Raji (cell line): ENCODE measurements around the gene NMT1.

Experiments used
- POLR2A ChIP-seq: IDR thresholded peaks from 2 replicates; pipeline ENCODE4 v1.6.1; 2011; ENCODE audit warnings: low read depth, low read length, control low read depth; ENCODE audit not compliant: insufficient read depth

NMT1 gene

DNA sequence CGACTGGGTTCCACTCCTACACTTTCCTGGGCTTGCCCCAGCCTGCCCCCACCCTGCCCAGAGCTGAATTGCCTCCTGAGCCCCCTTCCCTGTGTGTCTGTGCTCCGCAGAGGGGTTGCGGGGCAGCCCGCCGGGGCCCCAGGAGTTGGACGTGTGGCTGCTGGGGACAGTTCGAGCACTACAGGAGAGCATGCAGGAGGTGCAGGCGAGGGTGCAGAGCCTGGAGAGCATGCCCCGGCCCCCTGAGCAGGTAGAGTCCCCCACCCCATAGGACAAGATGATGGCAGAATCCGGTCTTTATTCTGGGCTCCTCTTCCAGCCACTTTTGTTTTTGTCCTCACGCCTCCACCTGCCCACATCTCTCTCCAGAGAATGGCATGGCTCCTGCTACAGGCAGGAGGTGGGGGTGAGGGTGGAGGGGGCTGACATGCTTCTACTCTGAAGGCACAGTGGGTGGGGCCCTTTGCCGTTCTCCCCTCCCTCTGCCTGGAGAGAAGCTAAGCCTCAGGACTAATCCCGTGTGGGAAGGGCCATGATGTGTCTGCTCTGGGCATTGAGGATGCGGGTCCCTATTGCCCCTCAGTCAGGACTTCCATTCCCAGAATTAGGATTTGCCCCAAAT is 77.9 kb downstream of the NMT1 start:
- TF ChIP-seq POLR2A = no peak

DNA sequence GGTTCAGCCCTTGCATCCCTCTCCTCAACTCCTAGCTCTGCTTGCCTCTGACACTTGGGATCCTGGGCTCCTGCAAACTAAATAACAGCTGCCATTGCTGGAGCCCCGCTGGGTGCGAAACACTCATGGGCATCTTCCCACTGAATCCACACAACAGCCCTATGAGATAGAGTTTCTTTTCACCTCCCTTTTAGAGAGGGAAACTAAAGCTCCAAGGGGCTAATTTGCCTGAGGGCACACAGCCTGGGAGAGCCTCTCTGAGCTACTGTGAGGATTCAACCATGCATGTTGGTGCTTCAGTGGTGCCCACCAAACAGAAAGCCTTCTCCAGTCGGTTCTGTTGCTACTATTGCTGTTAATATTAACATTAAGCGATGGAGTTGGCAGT is 78.4 kb downstream of the NMT1 start:
- no peak for TF ChIP-seq POLR2A

DNA sequence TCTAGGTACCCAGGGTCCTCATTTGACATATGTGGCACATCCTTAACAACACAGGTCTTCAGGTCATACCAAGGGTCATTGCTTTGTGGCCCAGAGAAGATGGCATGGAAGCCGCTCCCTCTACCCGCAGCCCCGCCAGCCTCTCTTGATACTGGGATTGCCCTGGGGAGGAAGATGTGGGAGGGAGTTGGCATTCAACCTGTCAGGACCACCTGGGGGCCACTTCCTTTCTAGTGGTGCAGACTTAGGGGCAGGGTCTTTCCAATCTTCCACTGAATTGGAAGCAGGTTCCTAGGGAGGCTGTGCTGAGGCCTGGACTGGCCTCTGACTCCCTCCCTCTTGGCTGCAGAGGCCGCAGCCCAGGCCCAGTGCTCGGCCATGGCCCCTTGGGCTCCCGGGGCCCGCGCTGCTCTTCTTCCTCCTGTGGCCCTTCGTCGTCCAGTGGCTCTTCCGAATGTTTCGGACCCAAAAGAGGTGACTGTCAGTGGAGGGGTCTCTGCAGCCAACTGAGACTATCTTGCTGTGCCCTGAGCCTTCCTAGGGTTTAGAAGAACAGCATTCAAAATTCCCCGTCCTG is 82.1 kb downstream of the NMT1 start:
- no peak for TF ChIP-seq POLR2A

DNA sequence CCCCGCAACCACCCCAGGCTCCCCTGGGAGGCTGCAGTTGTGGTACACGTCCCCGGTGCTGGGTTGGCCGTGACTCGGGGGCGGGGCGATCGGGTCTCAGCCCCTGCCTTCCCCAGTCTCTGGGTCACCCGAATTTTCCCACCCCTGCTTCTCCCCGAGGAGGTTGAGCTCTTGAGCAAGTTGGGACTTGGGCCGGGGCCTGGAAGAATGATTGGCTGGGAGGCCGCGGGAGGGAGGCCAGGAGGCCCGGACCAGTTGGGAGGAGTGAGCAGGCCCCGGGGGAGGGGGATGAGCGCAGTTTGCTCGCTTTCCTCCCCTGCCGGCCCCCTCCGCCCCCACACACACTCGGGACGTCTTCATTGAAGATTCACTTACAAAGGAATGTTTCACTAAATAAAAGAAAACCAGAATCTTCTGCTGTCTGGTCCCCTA is 82.7 kb downstream of the NMT1 start:
- no peak; the same call in 1 of the 2 replicates for TF ChIP-seq POLR2A

DNA sequence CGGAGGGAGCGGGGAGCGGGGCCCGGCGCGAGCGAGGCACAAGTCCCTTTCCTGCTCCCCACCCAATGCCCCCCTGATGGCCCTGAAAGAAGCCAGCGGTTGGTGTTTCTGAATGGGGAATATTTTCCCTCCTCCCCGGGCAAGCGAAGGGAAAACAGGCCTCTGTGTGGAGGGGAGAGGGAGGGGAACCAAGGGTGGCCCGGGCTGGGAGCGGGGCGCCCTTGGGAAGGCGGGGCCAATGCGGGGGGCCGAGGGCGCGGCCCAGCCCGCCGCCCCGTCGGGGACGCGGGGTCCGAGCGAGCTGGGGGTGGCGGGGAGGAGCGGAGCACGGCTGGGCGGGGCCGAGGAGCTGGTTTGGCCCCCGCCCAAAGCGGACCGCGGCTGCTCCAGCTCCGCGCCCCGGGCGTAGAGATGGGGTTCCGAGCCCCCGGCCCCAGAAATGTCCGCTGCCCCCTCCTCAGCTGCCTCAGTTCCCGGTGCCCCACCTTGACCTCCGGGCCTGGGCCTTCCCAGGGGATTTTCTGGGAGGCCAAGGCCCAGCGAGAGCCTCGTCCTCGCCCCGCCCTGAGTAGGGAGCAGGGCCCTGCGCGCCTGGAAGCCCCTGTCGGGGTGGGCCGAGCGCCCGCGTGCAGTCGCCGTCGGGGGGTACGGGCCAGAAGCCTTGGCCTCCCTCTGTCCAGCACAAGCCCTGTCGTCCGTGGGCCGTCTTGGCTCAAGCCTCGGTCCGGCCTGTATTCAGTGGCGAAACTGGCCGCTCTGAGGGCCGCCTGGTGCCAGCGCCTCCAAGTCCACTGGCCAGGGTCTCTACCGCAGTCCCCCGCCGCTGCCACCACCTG is 83.3 kb downstream of the NMT1 start:
- TF ChIP-seq POLR2A = 0 out of 2 replicates have a peak, but pooled peaks have one; percentile 5

DNA sequence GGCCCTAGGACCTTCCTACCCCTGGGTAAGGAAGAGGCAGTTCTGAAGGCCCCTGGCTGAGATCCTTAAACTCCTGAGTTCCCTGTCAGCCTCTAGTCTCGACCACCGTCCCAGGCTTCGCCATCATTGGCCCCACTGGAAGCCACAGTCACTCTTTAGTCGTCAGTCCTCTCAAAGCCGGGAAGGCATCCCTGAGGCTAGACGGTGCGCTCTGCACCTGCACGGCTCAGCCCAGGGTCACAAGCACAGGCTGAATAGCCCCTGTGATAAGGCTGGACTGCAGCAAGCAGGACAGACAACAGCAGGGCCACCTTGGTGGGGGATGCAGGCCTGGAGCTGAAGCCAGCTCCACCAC is 83.9 kb downstream of the NMT1 start:
- no peak for TF ChIP-seq POLR2A

DNA sequence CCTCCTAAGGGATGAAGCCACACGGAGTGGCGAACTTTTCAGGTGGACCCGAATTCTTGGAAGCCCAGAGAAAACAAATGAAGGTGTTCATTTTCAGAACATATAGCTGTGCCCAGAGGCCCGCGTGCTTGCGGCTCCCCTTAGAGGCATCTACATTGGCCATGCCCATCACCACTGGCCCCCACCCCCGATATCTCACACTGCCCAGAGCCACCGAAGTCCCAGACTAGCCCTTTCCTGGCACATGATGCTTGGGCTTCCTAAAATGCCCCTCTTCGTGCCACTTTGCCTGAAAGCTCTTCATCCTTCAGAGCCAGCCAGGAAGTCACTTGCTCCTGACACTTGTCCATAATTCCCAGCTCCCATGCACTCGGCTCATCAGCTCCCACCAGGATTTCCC is 85.0 kb downstream of the NMT1 start:
- TF ChIP-seq POLR2A = no peak

DNA sequence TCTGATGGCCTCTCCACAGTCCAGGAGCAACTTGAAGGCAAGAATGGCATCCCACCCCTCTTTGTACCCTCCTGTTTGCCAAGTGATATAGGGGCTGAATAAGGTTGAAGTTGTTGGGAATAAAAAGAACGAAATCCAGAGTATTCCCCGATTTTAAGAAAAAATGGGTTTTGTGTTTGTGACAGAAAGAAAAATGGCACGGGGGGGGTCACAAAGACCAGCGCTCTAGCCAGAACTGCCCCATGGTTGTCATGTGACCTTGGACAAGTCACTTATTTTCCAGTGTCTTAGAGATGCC is 85.4 kb downstream of the NMT1 start:
- TF ChIP-seq POLR2A = no peak

DNA sequence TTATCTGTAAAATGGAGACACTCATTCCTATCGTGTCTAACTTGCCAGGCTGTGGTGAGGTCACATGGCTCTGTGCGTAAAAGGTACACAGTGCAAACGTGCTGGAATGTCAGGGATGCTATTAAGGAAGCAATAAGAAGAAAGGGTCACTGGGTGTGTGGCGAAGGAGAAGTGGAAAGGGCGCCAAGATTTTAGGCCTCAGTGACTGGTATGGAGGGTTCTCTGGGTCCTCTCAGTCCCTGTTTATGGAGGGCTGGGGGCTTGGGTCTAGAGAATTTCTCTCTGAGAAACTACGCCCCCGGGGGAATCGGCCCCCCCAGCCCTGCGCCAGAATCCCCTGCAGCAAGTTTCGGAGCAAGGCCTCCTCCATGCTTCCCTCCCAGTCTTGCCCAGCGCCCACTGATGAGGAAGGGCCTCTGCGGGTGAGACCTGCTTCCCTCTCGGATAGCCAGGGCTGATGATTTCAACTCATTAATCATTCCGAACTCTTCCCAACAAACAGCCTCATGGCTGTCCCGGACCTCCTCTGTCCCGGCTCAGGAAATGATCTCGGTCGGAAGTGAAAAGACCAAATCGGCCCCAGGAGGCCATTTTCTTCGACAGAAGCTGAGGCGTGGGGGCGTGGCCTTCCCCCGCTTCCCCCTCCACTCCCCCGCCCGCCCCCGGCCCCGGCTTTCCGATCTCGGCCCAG is 85.9 kb downstream of the NMT1 start:
- TF ChIP-seq POLR2A = peak; percentile 65

DNA sequence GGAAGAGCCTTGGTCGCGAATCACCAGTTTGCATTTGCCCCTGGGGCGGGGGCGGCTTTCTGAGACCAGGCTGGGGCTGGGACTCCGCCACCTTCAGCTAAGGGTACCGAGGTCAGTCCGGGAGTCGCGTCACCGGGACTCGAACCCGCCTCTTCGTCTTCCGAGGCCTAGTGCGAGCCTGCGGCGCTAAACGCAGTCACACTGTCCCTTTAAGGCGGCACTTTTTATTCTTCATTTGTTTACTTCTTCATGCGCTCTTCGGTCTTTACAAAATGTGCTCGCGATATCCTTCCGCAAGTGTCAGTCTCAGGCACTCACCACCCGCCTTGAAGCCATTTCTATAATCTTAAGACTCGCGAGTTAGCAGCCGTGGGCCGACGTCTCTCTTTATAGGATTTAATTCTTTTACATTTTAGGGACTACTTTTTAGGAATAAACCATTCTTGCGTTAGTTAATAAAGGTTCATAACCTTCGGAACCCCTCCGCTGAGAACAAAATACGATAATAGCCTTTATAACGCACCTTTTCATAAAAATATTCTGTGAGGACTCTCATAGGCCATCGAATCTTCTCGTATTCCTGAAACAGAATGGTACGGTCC is 86.6 kb downstream of the NMT1 start:
- peak; percentile 65 for TF ChIP-seq POLR2A

DNA sequence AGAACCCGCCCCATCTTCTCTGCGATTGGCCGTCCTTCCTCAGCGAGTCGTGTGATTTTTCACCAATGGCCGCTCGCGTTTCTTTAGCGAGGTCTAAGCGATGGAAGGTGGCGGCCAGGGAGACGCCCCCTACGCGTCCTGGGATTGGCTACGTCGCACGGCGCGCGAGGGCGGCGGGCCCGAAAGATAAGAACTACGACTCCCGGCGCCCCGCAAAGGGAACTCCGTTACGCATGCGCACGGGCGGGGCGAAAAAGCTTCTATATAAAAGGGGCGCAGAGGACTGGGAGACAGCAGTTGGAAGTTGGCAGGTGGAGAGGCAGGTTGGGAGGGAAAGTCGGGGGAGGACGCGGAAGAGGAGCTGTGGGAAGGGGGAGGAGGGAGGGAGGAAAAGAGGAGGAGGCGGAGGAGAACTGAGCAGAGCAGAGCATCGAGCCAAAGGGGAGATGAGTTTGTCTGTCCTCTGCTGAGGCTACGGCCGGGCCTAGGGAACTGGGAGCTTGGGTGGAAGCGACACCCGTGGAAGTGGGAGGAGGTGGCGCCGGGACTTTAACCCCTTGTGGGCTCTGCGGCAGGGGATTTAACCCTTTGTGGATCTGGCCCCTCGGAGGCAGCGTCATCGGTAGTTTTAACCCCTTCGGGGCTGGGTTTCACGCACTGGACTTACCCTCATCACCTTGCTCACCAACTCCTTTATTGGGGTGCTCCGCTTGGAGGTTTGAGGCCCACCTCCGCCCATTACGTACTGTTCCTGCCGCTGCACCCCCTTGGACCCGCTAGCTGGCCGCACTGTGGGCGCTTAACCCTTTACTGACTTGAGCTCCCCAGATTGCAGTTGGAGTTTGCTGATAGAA is 87.3 kb downstream of the NMT1 start, which contains the start of gene HEXIM1:
Gene HEXIM1 (plus strand): TSS at position 293 of the 854 bp plus-strand sequence. CDS start 716 bp downstream, outside the sequence.
- peak; percentile 100 for TF ChIP-seq POLR2A

DNA sequence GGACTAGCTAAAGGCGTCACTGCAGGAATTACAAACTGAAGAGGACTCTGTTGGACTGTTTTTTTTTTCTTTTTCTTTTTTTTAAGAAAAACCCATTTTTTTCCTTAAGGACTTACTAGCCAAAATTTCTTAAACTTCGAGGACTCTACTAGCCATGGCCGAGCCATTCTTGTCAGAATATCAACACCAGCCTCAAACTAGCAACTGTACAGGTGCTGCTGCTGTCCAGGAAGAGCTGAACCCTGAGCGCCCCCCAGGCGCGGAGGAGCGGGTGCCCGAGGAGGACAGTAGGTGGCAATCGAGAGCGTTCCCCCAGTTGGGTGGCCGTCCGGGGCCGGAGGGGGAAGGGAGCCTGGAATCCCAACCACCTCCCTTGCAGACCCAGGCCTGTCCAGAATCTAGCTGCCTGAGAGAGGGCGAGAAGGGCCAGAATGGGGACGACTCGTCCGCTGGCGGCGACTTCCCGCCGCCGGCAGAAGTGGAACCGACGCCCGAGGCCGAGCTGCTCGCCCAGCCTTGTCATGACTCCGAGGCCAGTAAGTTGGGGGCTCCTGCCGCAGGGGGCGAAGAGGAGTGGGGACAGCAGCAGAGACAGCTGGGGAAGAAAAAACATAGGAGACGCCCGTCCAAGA is 88.0 kb downstream of the NMT1 start:
- no peak; the same call in none of the 2 replicates for TF ChIP-seq POLR2A

DNA sequence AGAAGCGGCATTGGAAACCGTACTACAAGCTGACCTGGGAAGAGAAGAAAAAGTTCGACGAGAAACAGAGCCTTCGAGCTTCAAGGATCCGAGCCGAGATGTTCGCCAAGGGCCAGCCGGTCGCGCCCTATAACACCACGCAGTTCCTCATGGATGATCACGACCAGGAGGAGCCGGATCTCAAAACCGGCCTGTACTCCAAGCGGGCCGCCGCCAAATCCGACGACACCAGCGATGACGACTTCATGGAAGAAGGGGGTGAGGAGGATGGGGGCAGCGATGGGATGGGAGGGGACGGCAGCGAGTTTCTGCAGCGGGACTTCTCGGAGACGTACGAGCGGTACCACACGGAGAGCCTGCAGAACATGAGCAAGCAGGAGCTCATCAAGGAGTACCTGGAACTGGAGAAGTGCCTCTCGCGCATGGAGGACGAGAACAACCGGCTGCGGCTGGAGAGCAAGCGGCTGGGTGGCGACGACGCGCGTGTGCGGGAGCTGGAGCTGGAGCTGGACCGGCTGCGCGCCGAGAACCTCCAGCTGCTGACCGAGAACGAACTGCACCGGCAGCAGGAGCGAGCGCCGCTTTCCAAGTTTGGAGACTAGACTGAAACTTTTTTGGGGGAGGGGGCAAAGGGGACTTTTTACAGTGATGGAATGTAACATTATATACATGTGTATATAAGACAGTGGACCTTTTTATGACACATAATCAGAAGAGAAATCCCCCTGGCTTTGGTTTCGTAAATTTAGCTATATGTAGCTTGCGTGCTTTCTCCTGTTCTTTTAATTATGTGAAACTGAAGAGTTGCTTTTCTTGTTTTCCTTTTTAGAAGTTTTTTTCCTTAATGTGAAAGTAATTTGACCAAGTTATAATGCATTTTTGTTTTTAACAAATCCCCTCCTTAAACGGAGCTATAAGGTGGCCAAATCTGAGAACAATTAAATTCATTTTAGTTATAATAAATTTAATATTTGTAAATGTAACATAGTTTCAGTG is 88.8 kb downstream of the NMT1 start:
- TF ChIP-seq POLR2A = peak; percentile 27; the same call in 1 of the 2 replicates
